GM18520 (cell line): ENCODE data around the gene USH1C.

Experiments
- ATAC-seq: cut with Tn5 transposase; IDR thresholded peaks from one replicate; pipeline ENCODE4 v1.9.1; 2021; ENCODE audit not compliant: unreplicated experiment

Gene USH1C

GRCh38 chr11:17571431-17572358 lies 27.5 kb upstream of the USH1C start:
- no peak for ATAC-seq

DNA sequence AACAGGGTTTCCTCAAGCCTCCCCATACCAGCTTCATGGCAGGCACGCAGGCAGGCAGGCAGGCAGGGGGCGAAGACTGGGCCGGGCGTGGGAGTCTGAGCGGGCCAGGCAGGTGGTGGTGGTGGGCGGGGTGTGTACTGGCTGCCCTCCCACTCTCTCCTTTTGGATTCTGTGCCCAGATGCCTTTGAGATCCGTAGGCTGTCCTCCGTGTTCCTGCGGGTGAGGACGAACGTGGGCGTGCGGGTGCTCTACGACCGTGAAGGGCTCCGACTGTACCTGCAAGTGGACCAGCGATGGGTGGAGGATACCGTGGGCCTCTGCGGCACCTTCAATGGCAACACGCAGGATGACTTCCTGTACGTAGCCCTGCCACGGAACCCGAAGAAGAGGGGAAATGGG lies 25.8 kb upstream of the USH1C start:
- ATAC-seq, result no peak

DNA sequence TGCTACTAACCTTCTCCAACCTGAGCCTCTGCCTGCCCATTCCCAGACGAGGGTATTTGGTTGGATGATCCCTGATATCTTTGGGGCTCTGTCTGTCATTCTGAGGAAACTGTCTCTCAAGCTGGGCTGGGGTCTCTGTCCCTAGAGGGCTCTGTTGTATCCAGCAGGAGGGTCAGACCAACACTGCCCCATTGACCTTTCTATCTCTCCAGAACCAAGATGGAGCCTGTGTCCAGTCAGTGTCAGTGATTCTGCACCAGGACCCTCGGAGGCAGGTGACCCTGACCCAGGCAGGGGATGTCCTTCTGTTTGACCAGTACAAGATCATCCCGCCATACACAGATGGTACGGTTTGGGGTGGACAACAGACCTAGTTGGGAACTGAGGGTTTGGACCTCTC lies 24.7 kb upstream of the USH1C start:
- no peak for ATAC-seq

DNA sequence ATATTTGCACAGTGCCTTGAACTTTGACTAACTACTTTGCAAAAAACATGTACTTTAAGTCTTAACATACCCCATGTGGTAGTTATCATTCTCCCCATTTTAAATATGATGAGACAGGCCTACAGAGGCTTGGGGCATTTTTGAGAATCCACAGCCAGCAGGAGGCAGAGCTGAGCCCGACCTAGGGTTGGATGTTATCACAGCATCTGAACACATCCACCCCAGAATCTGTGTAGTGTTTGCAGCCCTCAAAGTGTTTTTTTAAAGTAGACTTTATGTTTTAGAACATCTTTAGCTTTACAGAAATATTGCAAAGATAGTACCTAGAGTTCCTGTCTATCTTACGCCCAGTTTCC lies 20.4 kb upstream of the USH1C start:
- ATAC-seq, result no peak

- ATAC-seq, result no peak
Measured at GRCh38 chr11:17563961-17564686, 19.9 kb upstream of the USH1C start.

- no peak for ATAC-seq
Measured at GRCh38 chr11:17563231-17563646, 19.0 kb upstream of the USH1C start.

DNA sequence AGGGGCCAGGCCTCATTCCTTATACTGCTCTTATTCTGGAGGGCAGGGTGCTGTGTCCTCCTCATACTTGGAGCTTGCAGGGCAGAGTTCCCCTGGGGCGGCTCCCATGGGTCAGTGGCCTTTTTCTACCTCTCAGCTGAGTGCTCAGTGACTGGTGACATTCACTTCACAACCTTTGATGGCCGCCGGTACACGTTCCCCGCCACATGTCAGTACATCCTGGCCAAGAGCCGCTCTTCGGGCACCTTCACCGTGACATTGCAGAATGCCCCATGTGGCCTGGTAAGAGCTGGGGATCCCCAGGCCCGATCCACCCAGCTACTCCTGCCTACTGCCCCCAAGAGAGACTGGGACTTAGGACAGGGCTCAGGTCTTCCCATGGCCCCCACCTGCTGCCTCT lies 17.3 kb upstream of the USH1C start:
- no peak for ATAC-seq

GRCh38 chr11:17561111-17561415 lies 16.8 kb upstream of the USH1C start:
- ATAC-seq, result no peak

DNA sequence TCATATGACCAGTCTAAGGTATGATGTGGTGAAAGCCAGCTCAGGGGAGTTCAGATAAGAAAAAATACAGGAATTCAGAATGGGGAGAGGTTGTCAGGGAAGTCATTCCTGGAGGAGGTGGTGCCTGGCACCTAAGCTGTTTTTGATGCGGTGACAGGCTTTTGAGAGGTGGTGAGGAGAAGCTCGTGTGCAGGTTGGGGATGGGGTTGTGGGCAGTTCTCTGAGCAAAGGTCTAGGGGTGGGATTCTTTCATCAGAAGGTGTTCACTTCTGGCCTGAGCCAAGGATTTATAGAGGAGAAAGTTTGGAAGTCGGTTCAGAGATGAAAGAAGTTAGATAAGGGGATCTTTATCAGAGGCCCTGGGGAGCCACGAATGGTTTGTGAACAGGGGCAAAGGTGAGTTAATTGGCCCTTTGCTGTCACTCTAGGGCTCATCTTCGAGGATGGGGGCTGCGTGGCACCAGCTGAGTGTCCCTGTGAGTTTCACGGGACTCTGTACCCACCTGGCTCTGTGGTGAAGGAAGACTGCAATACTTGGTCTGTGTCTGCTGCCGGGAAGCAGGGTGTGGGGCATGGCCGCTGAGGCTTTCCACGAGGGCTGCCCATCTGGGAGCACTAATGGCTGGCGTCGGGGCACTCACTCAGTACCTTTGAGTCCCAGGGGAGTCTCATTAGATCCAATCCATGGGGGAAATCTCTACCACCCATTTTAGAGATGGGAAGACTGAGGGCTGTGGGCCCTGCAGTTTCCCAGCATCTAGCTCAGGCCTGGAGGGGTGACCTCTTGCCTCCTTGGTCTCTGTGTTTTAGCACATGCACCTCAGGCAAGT lies 16.3 kb upstream of the USH1C start:
- no peak for ATAC-seq

GRCh38 chr11:17559341-17560087 lies 15.3 kb upstream of the USH1C start:
- no peak for ATAC-seq

- ATAC-seq, result no peak
Measured at GRCh38 chr11:17558916-17559315, 14.7 kb upstream of the USH1C start.

DNA sequence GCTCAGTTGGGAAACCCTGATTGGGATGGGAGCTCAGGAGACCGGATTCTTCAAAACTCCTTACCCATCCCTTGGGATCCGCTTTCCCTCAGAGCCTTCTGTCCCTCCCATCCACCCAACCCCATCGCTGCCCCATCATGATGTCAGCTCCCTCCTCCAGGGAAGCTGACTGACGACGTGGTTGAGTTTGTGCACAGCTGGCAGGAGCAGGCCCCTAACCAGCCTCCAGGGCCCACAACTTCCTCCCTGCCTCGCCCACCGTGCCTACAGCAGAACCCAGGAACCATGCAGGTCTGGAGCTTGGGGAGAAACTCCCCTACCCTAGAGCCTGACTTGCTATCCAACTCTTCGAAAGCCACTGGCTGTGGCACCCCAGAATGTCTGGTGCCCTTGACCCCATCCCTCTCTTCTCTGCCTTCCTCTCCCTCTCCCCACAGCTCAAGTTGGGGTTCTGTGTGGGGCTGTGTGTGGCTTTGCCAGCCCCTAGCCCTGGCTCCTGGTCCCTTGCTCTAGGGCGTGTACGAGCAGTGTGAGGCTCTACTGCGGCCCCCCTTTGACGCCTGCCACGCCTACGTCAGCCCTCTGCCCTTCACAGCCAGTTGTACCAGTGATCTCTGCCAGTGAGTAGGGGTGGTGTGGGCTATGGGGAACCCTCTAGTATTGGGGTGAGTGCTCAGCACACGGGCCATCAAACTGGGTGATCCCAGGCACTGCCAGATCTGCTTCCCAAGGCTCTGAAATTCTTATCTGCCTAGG lies 14.0 kb upstream of the USH1C start:
- no peak for ATAC-seq

DNA sequence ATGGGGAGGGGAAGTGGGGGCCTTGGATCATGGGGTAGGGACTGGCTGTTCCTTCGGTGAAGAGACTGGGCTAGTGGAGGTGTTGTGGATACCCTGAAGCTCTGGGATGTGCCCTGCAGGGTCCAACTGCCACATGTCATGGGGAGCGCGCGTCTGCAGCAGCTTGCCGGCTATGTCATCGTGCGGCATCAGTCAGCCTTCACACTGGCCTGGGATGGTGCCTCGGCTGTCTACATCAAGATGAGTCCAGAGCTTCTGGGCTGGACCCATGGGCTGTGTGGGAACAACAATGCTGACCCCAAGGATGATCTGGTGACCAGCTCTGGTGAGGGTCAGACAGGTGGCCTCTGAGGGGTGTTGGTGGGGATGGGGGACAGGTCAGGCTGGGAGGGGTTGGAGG lies 12.8 kb upstream of the USH1C start:
- ATAC-seq, result no peak

GRCh38 chr11:17554487-17554886 lies 10.3 kb upstream of the USH1C start:
- ATAC-seq, result no peak

DNA sequence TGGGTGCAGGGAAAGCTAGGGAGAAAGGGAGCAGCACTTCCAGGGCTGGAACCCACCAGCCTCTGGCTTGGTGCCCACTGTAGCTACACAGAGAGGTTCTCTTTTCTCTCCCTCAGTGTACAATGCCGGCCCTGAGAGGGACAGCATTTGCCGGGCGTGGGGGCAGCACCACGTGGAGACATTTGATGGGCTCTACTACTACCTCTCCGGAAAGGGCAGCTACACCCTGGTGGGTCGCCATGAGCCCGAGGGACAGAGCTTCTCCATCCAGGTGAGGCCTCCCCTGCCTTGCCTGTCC lies 9.0 kb upstream of the USH1C start:
- no peak for ATAC-seq

DNA sequence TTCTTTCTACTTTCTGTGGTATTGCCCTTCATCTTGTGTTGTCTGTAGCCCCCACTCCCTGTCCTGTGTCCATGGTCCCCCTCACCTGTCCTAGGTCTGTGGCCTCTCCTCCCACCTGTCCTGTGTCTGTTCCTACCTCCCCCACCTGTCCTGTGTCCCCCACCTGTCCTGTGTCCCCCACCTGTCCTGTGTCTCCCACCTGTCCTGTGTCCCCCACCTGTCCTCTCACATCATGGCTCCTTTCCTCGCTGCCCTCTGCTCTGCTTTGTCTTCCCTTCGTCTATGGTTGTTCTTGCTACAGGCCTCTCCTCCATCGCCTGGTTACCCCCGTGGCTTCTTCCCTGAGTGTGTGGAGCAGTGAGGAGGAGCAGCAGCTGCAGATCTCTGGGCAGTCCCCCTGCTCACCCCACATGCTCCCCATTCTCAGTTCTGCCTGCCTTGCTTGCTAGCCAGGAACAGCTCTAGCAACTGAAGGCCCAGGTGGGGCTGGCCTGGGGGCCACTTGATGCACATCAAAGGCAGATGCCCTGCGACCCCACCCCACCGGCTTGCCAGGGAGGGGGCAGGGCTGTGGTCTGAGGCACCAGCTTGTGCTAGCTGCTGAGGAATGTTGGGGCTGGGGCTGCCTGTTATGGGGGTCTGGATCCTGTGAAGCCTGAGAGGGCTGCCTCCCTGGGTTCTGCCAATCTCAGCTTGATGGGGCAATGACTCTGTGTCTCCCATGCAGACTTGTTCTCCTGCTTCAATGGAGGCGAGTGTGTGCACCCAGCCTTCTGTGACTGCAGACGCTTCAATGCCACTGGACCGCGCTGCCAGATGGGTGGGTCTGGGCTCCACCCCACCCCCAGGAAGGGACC lies 8.4 kb upstream of the USH1C start:
- ATAC-seq, result no peak

DNA sequence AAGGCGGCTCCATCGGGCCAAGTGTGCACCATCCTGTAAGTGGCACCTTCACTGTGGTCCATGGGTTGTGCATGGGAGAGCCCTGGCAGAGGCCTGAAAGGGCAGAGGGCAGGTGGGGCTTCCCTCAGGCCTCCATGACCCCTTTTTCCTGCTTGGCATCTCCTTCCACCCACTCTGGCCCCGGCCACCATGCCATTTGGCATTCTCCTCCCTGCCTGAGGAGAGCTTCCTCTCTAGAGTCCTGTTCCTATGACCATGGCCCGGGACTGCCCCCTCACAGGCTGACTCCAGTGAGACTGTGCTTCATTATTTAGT lies 7.8 kb upstream of the USH1C start:
- ATAC-seq, result no peak

DNA sequence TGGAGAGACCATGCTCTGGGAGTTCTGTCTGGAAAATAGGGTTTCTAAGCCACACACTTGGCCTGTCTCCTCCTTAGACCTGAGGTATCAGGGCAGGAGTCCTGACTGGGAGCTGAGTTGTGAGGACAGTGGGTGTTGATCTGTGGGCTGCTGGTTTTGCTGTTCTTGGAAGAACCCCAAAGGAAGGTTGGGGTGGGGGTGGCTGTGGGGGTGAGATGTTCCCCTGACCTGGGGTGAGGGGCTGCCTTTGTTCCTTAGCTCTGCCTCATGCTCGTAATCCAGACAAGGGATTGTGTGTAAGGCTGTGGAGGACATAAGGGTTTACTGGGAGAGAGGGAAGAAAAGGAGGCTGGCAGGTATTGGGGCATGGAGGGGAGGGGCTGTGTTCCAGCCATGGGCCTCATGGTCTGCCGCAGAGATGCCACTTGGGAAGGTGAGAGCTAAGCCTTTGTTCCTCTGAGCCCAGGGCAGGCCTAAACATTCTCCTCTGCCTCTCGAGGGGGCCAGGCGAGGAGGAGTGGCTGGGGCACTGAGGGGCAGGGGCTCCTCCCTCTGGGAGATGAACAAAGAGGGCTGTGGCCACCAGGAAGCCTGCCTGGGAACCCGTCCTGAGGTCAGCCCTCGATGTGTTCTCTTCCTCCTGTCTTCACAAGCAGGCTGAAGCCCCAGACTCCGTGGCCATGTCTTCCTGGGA lies 7.3 kb upstream of the USH1C start:
- ATAC-seq, result no peak
